Smooth muscle cell (in vitro differentiated cells): ENCODE results near the gene CRIP2. TPM values are rescaled to one million over a fixed set of nuclear protein-coding genes. Genes with fewer than 3 reads are reported as not detected.

Experiments
- DNase-seq: peaks from one replicate; lab custom pipeline; 2025; ENCODE audit not compliant: unreplicated experiment; lab: John Stamatoyannopoulos, UW
- H2AFZ ChIP-seq: fragments of 200-600 bp; sonication (generic); 2 replicates; pipeline ENCODE4 v1.6.0; 2016; ENCODE audit warnings: antibody characterized with exemption, low read depth, mild to moderate bottlenecking
- H3F3A ChIP-seq: fragments of 200-600 bp; sonication (generic); 2 replicates; pipeline ENCODE4 v1.6.0; 2017; ENCODE audit warnings: antibody characterized with exemption, low read depth
- H3K27ac ChIP-seq: fragments of 200-600 bp; sonication (generic); 2 replicates; pipeline ENCODE4 v1.5.1; 2016; ENCODE audit warnings: low read depth, mild to moderate bottlenecking
- H3K27me3 ChIP-seq: fragments of 200-600 bp; sonication (generic); 2 replicates; pipeline ENCODE4 v1.6.1; 2016; ENCODE audit warnings: low read depth, mild to moderate bottlenecking
- H3K36me3 ChIP-seq: fragments of 200-600 bp; sonication (generic); 2 replicates; pipeline ENCODE4 v1.5.1; 2016; ENCODE audit warnings: low read depth
- H3K4me1 ChIP-seq: fragments of 200-600 bp; sonication (generic); 2 replicates; pipeline ENCODE4 v1.5.1; 2016; ENCODE audit warnings: low read depth
- H3K4me2 ChIP-seq: fragments of 200-600 bp; sonication (generic); 2 replicates; pipeline ENCODE4 v1.6.0; 2016; ENCODE audit warnings: mild to moderate bottlenecking
- H3K4me3 ChIP-seq: fragments of 200-600 bp; sonication (generic); 2 replicates; pipeline ENCODE4 v1.5.1; 2016; ENCODE audit warnings: mild to moderate bottlenecking
- H3K79me2 ChIP-seq: fragments of 200-600 bp; sonication (generic); 2 replicates; pipeline ENCODE4 v1.6.0; 2016; ENCODE audit warnings: low read depth, mild to moderate bottlenecking
- H3K9ac ChIP-seq: fragments of 200-600 bp; sonication (generic); 2 replicates; pipeline ENCODE4 v1.6.0; 2016; ENCODE audit warnings: low read depth
- H3K9me3 ChIP-seq: fragments of 200-600 bp; sonication (generic); replicated peaks from 2 replicates; pipeline ENCODE4 v1.5.1; 2016; ENCODE audit warnings: low read depth
- H4K20me1 ChIP-seq: fragments of 200-600 bp; sonication (generic); 2 replicates; pipeline ENCODE4 v1.6.0; 2016; ENCODE audit warnings: low read depth
- WGBS: methylation state at CpG from one replicate; pipeline ENCODE4 v1.1.7; 2016; ENCODE audit warnings: low lambda C conversion rate; 5-methylcytosine and 5-hydroxymethylcytosine counted together
- polyA plus RNA-seq: library from polyadenylated mRNA; unstranded; fragments of >200 nt; fragmentation: Nextera tagmentation; extraction: Ambion mirVana; gene quantifications from 2 replicates; pipeline ENCODE4 v1.2.1, GENCODE V29; 2016
- total RNA-seq: library from RNA; depleted of rRNA; stranded (reverse); fragments of >200 nt; gene quantifications from 2 replicates; pipeline ENCODE4 v1.2.3, GENCODE V29; 2014
- TF ChIP-seq, protein P1 (sequence below): fragments of 200-600 bp; sonication (generic); IDR thresholded peaks from 2 replicates; pipeline ENCODE4 v1.5.1; 2017; ENCODE audit warnings: borderline replicate concordance, mild to moderate bottlenecking, antibody characterized with exemption; ENCODE audit not compliant: insufficient read depth, poor library complexity, severe bottlenecking

The CRIP2 gene
- total and polyA plus RNA-seq, 2 experiments from 2014 or later: 14.1 to 38.1 TPM

DNA sequence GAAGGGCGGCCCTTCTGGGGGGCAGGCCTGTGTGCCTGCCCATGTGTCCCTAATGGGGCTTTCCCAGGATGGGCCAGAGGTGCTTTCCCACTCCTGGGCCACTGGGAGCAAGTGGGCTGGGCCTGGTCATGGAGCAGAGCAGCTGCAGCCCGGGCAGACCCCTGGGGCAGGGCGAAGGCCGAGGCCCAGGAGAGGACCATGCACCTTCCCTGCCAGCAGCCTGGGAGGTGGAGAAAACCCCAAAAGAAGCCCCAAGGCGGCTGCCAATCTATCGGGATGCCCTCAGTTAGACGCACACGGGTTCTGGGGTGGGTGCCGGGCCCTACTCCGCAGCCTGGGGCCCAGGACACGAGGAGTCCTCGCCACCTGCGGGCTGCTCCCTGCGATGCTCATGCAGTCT lies 16.1 kb upstream of the CRIP2 start:
- Histone ChIP-seq H3K4me1 (no peaks in the 10 kb centered on the region), H3K27ac (no peak overlapping the region), H3K36me3 (no peaks in the 10 kb centered on the region), H3K4me3 (no peak overlapping the region), H3K79me2 (no peaks in the 10 kb centered on the region), H3K9ac (no peak overlapping the region), H3K4me2 (no peak overlapping the region), H3K27me3 (no peaks in the 10 kb centered on the region), H2AFZ (no peak overlapping the region), H3F3A (no peaks in the 10 kb centered on the region), H4K20me1 (peaks cover 13% of the 10 kb centered on the region), H3K9me3 (no peaks in the 10 kb centered on the region)
- 87% methylated on average over 14 of the region's 14 CpGs for WGBS
- no peak for DNase-seq
- TF ChIP-seq, protein P1, sequence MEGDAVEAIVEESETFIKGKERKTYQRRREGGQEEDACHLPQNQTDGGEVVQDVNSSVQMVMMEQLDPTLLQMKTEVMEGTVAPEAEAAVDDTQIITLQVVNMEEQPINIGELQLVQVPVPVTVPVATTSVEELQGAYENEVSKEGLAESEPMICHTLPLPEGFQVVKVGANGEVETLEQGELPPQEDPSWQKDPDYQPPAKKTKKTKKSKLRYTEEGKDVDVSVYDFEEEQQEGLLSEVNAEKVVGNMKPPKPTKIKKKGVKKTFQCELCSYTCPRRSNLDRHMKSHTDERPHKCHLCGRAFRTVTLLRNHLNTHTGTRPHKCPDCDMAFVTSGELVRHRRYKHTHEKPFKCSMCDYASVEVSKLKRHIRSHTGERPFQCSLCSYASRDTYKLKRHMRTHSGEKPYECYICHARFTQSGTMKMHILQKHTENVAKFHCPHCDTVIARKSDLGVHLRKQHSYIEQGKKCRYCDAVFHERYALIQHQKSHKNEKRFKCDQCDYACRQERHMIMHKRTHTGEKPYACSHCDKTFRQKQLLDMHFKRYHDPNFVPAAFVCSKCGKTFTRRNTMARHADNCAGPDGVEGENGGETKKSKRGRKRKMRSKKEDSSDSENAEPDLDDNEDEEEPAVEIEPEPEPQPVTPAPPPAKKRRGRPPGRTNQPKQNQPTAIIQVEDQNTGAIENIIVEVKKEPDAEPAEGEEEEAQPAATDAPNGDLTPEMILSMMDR: no peak

DNA sequence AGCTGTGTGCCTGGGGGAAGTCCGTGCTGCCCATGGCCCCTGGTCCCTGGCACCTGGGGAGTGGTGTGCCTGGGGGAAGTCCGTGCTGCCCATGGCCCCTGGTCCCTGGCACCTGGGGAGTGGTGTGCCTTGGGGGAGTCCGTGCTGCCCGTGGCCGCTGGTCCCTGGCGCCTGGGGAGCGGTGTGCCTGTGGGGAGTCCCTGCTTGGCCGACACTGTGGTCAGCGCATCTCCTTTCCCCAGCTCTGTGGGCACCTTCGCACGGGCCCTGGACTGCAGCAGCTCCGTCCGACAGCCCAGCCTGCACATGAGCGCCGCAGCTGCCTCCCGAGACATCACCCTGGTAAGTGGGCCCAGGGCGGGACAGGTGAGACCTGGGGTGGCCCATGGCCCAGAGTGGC lies 14.5 kb upstream of the CRIP2 start:
- Histone ChIP-seq H3K4me3 (no peak overlapping the region), H4K20me1 (peaks cover 13% of the 10 kb centered on the region), H3K9ac (no peak overlapping the region), H3K27me3 (no peaks in the 10 kb centered on the region), H3K4me2 (no peak overlapping the region), H3K36me3 (no peaks in the 10 kb centered on the region), H3F3A (no peaks in the 10 kb centered on the region), H3K27ac (no peak overlapping the region), H2AFZ (no peak overlapping the region), H3K9me3 (no peaks in the 10 kb centered on the region), H3K79me2 (no peaks in the 10 kb centered on the region), H3K4me1 (no peaks in the 10 kb centered on the region)
- TF ChIP-seq, protein P1: no peak
- 100% methylated on average over 16 of the region's 17 CpGs for whole genome bisulfite sequencing
- DNase-seq: no peak

DNA sequence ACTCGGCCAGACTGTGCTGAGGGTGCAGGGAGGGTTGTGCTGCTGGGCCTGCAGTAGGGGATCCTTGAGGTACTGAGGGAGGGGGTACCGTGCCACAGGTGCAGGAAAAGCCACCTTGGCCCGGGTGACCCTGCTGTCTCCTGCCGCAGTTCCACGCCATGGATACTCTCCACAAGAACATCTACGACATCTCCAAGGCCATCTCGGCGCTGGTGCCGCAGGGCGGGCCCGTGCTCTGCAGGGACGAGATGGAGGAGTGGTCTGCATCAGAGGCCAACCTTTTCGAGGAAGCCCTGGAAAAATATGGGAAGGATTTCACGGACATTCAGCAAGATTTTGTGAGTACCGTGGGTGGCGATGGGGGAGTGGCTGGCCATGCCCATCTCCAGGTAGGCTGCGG lies 14.0 kb upstream of the CRIP2 start:
- no peaks in the 10 kb centered on the region for H3K9me3 ChIP-seq
- no peaks in the 10 kb centered on the region for H3K27me3 ChIP-seq
- TF ChIP-seq, protein P1: no peak
- H3K4me2 ChIP-seq: no peak overlapping the region
- H3K27ac ChIP-seq: no peak overlapping the region
- no peak overlapping the region for H2AFZ ChIP-seq
- H3K36me3 ChIP-seq: no peaks in the 10 kb centered on the region
- no peak for DNase-seq
- H3K4me3 ChIP-seq: no peak overlapping the region
- WGBS: 96% methylated on average over 17 of the region's 17 CpGs
- no peak overlapping the region for H3K9ac ChIP-seq
- peaks cover 13% of the 10 kb centered on the region for H4K20me1 ChIP-seq
- no peaks in the 10 kb centered on the region for H3F3A ChIP-seq
- no peaks in the 10 kb centered on the region for H3K79me2 ChIP-seq
- H3K4me1 ChIP-seq: no peaks in the 10 kb centered on the region

DNA sequence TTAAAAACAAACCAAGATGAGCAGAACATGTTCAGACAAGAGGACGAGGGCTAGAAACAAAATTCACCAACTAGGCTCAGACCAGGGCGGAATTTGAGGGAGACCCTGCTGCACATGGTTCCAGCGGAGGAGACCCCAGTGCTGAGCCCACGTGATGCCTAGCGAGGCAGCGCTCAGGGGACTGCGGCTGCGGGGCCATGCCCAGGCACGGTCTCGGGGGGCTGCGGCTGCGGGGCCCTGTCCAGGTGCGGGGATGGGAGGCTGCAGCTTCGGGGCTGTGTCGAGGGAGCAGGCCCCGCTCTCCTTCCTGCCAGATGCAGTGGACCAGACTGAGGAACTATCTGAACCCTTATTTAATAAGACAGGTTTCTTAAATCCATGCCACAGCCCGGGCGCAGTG lies 12.7 kb upstream of the CRIP2 start:
- DNase-seq: no peak
- WGBS: over 99% methylated on average over 18 of the region's 18 CpGs
- Histone ChIP-seq H3K27me3 (no peaks in the 10 kb centered on the region), H3K9me3 (no peaks in the 10 kb centered on the region), H3K4me2 (no peak overlapping the region), H3K4me3 (no peak overlapping the region), H3K36me3 (no peaks in the 10 kb centered on the region), H3F3A (no peaks in the 10 kb centered on the region), H3K79me2 (no peaks in the 10 kb centered on the region), H2AFZ (no peak overlapping the region), H4K20me1 (peaks cover 7% of the 10 kb centered on the region), H3K4me1 (no peaks in the 10 kb centered on the region), H3K9ac (no peak overlapping the region), H3K27ac (no peak overlapping the region)
- TF ChIP-seq, protein P1: no peak
